Anterior cingulate cortex (tissue), 58 donors: Measurements from ENCODE around the gene IFT80.

Experiments
- DNase-seq, 58 donors: peaks; one replicate each; lab custom pipeline; 2025; lab: John Stamatoyannopoulos, UW

Gene IFT80

GRCh38 chr3:160401291-160402095 is 2.5 kb upstream of the IFT80 start:
- no peak for DNase-seq

- peak in 1 of 58 donors; percentile 4 for DNase-seq
Observed at GRCh38 chr3:160400702-160401150, 1.7 kb upstream of the IFT80 start.

GRCh38 chr3:160400030-160400701 is 1.1 kb upstream of the IFT80 start:
- peak in 18 of 58 donors; percentile 14 to 53 (median 33) for DNase-seq

- DNase-seq: no peak
Observed at GRCh38 chr3:160398820-160399124, 253 bp downstream of the IFT80 start.

- DNase-seq: no peak
Observed at GRCh38 chr3:160395297-160395696, 3.7 kb downstream of the IFT80 start.

- DNase-seq: no peak
Observed at GRCh38 chr3:160394009-160394392, 5.0 kb downstream of the IFT80 start.

- no peak for DNase-seq
Observed at GRCh38 chr3:160393346-160394008, 5.5 kb downstream of the IFT80 start.

- DNase-seq: no peak
Observed at GRCh38 chr3:160392798-160393197, 6.2 kb downstream of the IFT80 start.

GRCh38 chr3:160390565-160391138 is 8.4 kb downstream of the IFT80 start:
- no peak for DNase-seq

GRCh38 chr3:160384639-160385318 is 14.2 kb downstream of the IFT80 start:
- no peak for DNase-seq

GRCh38 chr3:160381470-160381869 is 17.6 kb downstream of the IFT80 start:
- DNase-seq: no peak

- DNase-seq: no peak
Observed at GRCh38 chr3:160379628-160380214, 19.3 kb downstream of the IFT80 start.

- DNase-seq: no peak
Observed at GRCh38 chr3:160378331-160379109, 20.5 kb downstream of the IFT80 start.

- no peak for DNase-seq
Observed at GRCh38 chr3:160376681-160377080, 22.3 kb downstream of the IFT80 start.

GRCh38 chr3:160374925-160375324 is 24.1 kb downstream of the IFT80 start:
- no peak for DNase-seq

- DNase-seq: no peak
Observed at GRCh38 chr3:160374472-160374871, 24.6 kb downstream of the IFT80 start.

- no peak for DNase-seq
Observed at GRCh38 chr3:160373655-160374054, 25.4 kb downstream of the IFT80 start.

GRCh38 chr3:160372780-160373179 is 26.2 kb downstream of the IFT80 start:
- no peak for DNase-seq
